C4-2B (cell line): ENCODE data around the gene LUC7L.

Experiments used
- ZFX ChIP-seq: fragments of 450-650 bp; IDR thresholded peaks from 2 replicates; pipeline ENCODE4 v1.6.1; 2017
- TF ChIP-seq, protein P1 (sequence below): fragments of 450-650 bp; conservative IDR thresholded peaks from 2 replicates; pipeline ENCODE4 v1.5.1; 2017; ENCODE audit warnings: mild to moderate bottlenecking

DNA sequence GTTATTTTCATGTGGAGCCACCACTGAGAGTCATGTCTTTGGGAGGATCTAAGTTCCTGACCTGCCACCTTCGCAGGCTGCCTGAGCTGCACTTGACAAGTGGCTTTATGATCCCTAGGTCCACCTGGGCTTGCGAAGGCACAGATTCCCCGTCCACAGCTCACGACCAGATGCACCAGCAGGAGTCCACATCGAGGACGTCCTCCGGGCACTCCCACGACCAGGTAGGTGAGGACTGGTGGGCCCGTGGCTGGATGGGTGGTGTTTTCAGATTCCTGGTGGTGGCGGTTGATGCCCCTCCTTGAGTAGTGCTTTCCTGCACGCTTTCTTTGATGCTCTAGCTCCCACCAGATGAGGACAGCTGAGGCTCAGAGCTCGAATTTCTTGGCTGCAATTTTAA lies 20.2 kb upstream of the LUC7L start:
- TF ChIP-seq, protein P1, sequence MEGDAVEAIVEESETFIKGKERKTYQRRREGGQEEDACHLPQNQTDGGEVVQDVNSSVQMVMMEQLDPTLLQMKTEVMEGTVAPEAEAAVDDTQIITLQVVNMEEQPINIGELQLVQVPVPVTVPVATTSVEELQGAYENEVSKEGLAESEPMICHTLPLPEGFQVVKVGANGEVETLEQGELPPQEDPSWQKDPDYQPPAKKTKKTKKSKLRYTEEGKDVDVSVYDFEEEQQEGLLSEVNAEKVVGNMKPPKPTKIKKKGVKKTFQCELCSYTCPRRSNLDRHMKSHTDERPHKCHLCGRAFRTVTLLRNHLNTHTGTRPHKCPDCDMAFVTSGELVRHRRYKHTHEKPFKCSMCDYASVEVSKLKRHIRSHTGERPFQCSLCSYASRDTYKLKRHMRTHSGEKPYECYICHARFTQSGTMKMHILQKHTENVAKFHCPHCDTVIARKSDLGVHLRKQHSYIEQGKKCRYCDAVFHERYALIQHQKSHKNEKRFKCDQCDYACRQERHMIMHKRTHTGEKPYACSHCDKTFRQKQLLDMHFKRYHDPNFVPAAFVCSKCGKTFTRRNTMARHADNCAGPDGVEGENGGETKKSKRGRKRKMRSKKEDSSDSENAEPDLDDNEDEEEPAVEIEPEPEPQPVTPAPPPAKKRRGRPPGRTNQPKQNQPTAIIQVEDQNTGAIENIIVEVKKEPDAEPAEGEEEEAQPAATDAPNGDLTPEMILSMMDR: no peak
- no peak for TF ChIP-seq ZFX
